HG03558 (cell line): ENCODE results near the gene CHRND.

Experiments
- ATAC-seq: cut with Tn5 transposase; IDR thresholded peaks from one replicate; pipeline ENCODE4 v1.9.1; 2021; ENCODE audit warnings: moderate number of reproducible peaks; ENCODE audit not compliant: unreplicated experiment; ENCODE audit errors: extremely low read depth

The CHRND gene

DNA sequence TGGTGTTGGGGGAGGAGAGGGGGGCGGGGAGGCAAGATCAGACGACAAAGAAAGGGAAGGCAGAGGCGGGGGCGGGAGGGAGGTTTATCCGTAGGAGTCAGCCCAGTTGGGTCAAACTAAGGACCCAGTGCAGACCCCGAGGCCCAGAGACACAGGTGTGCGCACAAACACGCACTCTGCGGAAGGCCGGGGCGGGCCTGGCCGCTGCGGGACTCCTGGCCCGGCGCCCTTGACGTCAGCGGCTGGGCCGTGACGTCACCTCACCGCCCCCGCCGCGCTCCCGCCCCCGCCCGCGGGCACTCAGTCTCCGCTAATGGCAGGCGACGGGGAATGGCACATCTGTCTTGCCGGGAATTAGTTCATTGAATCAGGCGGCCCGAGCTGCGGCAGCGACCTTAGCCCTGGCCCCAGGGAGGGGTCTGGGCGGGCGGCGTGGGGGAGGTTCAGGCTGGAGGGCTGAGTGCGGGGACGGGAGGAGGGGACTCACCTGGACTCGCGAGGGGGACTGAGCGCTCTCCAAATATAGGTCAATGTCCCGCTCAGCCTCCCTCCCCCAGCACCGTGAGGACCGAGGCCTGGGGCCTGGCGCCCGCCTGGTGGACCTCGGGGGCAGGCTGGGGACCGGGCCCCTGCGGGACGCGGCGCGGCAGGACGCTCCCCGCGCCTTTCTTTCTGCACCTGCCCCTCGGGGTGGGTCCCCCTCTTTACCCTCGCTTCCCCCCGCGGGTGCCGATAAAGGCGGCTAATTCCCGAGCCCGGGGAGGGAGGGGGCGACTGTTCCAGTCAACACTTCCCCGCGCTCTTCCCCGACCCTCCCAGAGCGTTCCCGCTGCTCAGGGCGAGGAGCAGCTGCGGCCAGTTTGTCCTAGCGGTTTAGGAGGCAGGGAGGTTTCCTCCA, 22.8 kb upstream of the CHRND start:
- ATAC-seq, result no peak

DNA sequence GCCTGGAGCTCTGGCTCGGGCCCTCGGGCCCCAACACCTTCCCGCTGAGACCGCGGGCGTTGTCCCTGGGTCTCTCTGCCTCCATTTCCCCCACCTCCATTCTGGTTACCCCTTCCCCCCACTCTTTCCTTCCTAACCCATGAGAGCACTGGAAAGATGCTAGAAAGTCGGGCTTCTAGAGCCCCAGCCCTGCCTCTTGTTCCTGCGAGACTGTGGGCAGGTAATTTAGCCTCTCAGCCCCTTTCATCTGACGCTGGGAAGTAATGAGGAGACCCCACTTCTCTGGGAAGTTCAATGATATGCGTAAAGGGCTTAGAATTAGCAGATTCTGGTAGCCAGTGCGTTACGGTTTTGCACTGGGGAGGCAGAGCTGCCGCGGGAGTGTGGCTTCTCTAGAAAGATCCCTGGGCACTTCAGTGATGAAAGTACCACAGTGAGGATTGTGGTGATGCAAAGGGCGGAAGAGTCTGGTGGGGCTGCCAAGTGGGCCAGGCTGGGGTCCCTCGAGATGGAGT, 22.1 kb upstream of the CHRND start:
- ATAC-seq, result no peak

DNA sequence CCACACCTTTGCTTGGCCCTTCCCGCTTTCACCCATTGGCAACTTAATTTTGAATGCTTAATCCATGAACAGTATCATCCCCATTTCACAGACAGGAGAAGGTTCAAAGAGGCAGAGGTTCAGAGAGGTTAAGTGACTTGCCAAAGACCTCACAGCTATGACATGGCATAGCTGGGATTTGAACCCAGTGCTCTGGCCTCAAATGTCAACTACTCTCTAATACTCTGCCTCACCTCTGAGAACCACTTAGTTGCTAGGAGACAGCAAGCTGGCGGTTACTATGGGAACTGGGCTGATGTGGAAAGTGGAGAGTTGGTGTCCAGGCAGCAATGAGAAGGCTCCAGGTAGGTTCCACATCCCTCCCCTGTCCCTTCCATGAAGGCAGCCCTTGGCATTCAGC, 21.5 kb upstream of the CHRND start:
- no peak for ATAC-seq

DNA sequence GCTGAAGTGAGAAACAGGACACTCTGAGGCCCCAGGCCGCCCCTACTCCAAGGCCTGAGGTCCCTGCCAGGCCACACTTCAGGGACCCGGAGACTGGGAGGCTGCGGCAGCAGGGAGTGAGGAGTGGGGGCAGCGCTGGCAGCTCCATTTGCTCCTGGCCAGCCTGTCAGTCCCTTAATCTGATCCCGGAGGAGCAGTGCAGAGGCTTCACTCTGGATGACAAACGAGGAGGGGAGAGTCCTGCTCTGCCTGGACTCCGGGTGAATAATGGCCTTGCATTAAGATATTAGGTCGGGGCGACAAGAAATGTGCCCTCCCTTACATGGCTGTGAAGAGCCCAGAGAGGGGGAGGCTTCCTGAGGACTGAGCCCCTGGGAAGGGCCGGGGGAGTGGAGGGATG, 20.1 kb upstream of the CHRND start:
- no peak for ATAC-seq

DNA sequence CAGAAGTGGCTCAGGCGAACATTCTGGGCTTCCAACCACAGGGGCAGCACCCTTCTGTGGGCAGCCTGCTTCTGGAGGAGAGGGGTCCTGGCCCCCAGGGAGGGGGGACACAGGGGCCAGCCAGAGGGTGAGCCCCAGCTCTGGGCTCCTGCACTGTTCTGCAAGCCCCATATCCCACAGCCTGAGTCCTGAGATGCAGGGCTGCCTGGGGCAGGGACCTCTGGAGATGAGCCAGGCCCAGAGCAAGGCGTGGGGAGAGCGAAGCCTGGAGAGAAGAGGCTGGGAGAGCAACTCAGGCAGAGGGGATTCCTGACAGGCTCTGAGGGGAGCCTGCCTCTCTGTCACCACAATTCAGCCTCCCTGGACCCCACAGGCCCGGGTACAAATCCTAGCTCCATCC, 19.3 kb upstream of the CHRND start:
- no peak for ATAC-seq

DNA sequence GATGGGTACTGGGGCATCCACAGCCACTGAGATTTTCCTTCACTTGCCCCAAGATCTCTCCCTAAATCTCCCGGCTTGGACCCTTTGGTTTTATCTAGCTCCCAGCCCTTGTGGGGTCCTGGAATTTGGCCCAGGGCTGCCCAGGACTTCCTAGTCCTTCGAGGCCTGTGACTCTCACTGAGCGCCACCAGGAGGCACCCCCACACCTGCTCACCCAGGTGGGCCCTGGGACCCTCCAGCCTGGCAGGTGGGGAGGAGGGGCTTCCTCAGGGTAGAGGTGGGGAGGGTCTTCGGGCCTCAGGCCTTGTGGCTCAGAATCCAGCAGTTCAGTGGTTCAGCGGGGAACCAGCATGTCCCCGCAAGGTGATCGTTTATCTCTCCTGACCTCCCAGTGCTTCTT, 17.7 kb upstream of the CHRND start:
- no peak for ATAC-seq

DNA sequence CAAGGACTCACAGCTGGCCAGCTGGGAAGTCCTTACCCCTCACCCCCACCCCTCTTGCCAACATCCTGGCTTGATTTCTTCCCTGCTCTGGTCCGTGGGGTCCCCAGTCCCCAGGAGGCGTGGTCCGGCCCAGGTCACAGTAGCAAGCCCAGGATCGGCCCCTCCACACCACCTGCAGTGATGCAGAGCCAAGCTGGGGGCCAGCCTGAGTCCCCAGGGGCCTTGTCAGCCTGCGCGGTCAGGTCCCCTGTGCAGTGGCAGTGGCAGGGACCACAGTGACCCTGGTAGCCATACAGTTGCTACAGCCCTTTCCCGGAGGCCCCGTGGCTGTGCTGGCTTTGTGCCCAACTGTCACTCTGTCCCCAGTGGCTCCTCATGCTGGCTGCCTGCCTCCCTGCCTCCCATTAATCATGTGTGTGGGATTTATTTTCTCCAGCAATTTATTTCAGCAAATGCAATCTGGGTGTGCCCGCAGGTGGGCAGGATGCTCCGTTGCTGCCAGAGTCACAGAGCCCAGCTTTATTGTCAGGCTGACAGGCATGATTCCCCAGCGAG, 14.5 kb upstream of the CHRND start:
- no peak for ATAC-seq

DNA sequence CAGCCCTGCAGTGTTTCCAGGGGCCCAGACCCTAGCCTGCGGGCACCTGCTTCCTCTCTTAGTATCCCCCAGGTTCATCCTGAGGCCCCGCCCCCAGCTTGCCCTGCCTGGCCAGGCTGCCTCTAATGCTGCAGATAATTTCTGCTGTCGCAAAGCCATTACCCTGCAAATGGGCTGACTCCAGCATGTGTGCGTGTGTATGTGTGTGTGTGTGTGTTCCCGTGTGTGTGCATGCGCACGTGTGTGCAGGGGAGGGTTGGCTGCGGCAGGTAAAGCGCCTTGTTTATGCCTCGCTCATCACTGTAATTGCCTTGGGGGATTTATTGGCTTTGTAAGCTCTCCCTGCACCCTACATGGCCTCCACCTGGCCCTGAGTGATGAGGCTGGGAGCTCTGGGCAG, 13.4 kb upstream of the CHRND start:
- no peak for ATAC-seq

DNA sequence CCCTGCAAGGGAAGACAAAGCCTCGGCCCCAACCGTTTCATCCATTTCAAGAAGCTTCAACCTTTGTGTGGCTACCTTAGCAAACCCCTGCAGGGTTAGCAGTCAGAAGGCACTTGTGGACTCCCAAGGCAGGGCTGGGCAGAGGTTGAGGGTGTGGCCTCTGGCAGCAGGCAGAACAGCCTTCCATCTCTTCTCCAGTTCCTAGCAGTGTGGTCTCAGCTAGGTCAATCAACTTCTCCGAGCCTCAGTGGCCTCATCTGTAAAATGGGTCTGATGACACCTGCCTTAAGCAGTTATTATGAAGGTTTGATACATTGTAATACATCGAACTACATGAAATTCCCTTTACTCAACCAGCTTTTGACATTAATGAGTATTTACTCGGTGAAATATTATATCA, 12.6 kb upstream of the CHRND start:
- ATAC-seq, result no peak

DNA sequence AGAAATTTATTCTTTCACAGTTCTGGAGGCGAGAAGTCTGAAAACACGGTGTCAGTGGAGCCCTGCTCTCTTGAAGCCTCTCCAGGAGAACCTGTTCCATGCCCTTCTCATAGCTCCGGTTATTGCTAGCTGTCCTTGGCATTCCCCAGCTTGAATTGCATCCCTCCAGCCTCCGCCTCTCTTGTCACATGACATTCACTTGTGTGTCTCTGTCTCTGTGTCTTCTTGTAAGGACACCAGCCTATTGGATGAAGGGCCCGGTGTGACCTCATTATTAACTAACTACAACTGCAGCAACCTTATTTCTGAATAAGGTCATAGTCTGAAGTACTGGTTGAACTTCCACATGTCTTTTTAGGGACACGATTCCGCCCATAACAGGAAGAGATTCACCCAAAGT, 10.3 kb upstream of the CHRND start:
- ATAC-seq, result no peak

DNA sequence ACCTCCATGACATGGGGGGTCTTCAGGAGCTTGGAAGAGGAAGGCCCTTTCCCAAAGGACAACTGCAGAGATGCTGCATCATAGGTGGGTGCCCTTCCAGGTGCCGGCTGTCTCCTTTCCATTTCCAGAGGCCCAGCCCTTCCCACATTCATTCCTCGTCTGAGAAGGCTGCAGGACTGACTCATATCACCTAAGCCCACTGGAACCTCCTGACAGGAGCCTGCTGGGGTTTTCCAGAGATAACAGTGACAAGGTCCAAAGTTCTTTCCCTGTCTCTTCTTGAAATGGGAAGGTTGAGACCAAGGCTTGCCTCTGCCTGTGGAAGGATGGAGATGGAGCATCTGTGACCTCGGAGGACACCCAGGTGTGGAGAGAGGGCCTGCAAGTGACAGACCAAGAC, 9.4 kb upstream of the CHRND start:
- ATAC-seq, result no peak

DNA sequence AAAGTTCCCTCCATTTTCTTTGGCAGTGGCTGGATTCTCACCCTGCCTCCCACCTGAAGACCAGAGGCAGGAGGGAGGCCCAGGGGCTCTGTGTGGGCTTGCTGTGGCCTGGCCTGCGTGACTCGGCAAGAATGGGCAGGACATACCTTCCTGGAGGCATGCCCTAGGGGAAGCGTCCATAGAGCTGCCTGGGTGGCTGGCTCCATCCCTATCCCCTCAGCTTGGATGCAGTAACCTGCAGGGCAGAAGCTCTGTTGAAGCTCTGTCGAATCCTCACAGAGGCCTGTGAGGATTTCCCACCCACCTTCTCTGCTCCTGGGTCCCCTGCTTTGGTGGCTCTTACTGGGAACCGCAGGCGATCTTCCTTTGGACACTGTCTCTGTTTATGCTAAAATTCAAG, 7.1 kb upstream of the CHRND start:
- ATAC-seq, result no peak

DNA sequence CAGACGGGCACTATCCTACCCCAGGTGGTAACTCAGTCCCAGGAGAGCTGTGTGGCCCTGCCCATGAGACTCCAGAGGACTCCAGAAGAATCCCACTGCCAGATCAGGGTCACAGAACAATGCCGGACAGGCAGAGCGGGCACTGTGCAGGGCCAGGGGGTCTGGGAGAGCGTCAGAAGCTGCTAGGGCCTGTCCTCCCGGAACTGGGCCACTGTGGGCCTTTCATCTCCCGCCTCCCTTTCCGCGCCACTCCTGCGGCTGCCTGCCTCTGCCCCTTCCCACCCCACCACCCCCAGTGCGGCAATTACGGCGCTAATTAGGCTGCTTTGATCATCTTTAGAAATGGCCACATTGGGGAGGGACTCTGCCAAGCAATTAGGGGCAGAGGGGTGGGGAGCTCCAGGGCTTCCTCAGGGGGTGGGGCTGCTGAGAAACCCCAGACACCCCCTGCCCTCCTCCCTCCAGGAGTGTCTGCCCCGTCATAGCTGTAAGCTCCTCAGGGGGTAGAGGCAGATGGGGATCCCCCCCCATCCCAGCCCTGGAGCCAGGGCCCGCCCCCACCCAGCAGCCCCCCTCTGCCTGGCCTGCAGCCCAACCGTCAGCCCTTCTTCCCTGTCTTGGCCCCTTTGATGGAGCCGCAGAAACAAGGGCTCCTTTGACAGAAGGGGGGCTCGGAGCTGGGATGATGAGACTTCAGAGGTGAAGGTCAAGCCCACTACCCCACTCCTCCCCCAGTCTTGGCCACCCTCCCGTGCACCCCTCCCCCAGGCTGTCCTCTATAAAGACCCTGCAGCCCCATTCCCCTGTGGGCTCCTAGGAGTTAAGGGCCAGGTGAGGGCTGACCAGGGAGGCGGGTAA, 6.2 kb upstream of the CHRND start, which contains the start of gene PRSS56:
TSS of gene PRSS56 (plus strand) at position 808 of the 858 bp plus-strand sequence. CDS start 211 bp downstream, outside the sequence.
- ATAC-seq, result no peak

DNA sequence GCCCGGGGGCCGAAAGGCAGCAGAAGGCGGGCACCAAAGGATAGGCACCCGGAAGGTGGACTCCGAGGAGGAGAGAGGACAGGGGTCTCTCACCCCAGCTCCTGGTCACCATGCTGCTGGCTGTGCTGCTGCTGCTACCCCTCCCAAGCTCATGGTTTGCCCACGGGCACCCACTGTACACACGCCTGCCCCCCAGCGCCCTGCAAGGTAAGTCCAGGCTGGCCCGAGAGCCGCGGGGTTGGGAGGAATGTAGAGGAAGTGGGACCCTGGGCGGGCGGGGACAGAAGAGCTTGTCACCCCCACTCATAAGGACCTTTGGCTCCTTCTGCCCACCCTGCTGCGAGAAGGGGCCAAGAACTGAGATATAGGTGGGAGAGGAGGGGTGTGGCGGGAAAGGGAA, 5.5 kb upstream of the CHRND start:
- no peak for ATAC-seq

DNA sequence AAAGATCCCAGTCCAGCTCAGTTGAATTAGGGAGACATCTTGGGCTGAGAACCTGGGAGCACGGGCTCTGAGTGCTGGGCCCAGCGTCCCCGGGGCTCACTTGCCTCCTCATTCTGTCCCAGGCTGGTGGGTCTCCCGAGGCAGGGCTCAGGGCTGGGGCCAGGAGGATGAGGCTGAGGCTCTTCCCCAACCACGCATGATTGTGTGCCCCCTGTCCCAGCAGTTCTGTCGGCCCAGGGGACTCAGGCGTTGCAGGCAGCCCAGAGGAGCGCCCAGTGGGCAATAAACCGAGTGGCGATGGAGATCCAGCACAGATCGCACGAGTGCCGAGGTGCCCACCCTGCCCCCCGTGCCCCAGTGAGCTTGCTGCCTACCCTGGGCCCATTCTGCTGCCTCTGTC, 4.9 kb upstream of the CHRND start:
- ATAC-seq, result no peak

DNA sequence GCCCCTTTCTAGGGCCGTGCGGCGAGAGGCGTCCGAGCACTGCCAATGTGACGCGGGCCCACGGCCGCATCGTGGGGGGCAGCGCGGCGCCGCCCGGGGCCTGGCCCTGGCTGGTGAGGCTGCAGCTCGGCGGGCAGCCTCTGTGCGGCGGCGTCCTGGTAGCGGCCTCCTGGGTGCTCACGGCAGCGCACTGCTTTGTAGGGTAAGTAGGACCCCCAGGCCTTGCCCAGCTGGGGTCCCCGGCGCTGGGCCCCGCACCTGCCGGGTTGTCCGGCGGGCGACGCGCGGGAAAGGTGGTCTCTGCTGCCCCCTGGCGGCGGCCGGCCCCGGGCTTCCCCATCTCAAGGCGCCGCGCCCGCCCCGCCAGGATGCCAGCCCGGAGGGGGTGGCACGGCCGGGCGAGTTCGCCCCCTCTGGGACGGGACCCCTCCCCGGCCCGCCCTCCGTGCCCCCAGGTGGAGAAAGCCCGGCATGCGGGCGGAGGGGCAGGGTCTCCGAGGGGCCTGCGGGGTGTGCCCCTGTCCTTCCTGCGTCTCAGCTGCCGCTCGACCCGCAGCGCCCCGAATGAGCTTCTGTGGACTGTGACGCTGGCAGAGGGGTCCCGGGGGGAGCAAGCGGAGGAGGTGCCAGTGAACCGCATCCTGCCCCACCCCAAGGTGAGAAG, 3.9 kb upstream of the CHRND start:
- ATAC-seq, result no peak

DNA sequence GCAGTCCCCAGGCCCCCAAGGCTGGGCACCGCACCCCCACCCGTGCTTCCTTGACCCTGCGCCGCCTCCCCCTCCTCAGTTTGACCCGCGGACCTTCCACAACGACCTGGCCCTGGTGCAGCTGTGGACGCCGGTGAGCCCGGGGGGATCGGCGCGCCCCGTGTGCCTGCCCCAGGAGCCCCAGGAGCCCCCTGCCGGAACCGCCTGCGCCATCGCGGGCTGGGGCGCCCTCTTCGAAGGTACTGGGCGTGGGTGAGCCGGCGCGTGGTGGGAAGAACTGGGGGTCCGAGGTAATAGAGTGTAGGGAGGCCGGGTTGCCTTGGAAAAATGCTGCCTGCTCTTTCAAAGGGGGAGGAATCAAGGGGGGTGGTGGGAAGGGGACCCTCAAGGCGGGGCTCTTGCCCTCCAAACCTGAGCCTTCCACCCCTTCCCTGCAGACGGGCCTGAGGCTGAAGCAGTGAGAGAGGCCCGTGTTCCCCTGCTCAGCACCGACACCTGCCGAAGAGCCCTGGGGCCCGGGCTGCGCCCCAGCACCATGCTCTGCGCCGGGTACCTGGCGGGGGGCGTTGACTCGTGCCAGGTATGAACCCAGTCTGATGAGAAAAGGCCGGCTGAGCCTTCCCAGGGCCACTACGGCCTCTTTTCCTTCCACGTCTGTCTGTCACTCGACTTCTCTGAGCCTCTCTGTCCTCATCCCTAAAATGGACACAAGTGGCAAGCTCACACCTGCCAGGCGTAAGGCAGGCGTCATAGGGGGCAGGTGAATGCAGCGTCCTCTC, 3.1 kb upstream of the CHRND start:
- ATAC-seq, result no peak

DNA sequence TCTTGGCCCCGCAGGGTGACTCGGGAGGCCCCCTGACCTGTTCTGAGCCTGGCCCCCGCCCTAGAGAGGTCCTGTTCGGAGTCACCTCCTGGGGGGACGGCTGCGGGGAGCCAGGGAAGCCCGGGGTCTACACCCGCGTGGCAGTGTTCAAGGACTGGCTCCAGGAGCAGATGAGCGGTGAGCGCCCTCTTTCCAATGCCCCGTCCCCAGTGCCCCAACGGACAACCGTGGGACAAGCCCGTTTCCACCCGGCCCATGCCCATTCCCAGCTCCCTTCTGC, 2.6 kb upstream of the CHRND start:
- ATAC-seq, result no peak

DNA sequence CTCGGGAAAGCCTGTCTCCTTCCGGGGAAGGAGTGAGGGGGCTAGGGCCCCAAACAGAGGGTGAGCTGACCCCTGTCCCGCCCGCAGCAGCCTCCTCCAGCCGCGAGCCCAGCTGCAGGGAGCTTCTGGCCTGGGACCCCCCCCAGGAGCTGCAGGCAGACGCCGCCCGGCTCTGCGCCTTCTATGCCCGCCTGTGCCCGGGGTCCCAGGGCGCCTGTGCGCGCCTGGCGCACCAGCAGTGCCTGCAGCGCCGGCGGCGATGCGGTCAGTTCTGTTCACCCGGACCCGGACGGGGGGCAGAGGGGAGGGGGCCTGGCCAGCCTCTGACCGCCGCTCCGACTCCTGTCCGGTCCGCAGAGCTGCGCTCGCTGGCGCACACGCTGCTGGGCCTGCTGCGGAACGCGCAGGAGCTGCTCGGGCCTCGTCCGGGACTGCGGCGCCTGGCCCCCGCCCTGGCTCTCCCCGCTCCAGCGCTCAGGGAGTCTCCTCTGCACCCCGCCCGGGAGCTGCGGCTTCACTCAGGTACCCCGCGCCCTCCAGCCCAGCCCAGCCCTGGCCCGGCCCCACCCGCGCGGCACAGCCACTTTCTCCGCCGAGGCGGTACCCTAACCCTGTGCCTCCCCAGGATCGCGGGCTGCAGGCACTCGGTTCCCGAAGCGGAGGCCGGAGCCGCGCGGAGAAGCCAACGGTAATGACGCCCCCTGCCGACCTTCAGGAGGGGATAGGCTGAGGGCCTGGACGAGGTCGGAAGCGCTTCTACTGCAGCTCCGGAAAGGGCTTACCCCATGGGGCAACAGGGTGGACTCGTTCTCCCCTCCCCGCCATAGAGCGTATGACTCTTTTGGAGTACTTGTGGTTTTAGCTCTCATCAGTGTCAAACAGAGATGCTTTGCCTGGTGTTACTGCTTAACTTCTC, 2.0 kb upstream of the CHRND start:
- ATAC-seq, result no peak
